HG03342 (cell line): Measurements from ENCODE around the gene CNTFR.

Experiments used
- ATAC-seq: cut with Tn5 transposase; IDR thresholded peaks from one replicate; pipeline ENCODE4 v1.9.1; 2021; ENCODE audit warnings: mild to moderate bottlenecking, moderate library complexity; ENCODE audit not compliant: unreplicated experiment

CNTFR gene

DNA sequence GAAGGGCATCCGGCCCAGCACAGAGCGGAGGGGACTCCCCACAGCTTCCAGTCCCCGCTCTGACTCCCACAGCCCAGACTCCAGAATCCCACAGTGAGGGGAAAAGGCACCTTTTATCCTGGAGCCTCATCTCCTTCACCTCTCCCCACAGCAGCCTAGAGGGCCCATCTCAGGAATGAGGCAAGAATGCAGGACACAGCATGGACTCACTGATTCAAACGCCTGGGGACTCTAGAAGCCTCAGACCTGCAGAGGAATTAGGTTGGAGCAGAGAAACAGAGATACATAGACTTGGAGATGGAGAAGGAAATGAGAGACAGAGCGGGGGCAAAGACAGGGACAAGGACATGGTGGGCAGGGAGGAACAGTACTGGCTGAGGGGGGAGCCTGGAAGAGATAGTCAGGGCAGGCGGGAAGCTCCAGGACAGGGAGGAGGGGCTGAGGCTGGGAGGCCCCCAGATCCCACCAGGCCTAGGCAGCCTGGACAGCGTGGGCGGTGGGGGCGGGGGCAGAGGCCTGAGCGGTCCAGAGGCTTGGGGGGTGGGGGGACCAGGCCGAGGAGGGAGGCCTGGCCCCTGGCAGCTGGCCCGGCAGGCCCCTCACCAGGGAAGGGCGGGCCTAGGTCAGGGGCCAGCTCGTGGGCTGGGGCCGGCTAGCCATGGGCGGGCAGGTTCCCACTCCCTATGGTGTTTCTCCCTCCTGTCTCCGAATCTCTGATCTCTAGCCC is 15.8 kb downstream of the CNTFR start:
- no peak for ATAC-seq

GRCh38 chr9:34572628-34573027 is 16.9 kb downstream of the CNTFR start:
- ATAC-seq, result no peak

GRCh38 chr9:34572092-34572491 is 17.4 kb downstream of the CNTFR start:
- ATAC-seq, result no peak

- no peak for ATAC-seq
Measured at GRCh38 chr9:34571481-34571810, 18.1 kb downstream of the CNTFR start.

DNA sequence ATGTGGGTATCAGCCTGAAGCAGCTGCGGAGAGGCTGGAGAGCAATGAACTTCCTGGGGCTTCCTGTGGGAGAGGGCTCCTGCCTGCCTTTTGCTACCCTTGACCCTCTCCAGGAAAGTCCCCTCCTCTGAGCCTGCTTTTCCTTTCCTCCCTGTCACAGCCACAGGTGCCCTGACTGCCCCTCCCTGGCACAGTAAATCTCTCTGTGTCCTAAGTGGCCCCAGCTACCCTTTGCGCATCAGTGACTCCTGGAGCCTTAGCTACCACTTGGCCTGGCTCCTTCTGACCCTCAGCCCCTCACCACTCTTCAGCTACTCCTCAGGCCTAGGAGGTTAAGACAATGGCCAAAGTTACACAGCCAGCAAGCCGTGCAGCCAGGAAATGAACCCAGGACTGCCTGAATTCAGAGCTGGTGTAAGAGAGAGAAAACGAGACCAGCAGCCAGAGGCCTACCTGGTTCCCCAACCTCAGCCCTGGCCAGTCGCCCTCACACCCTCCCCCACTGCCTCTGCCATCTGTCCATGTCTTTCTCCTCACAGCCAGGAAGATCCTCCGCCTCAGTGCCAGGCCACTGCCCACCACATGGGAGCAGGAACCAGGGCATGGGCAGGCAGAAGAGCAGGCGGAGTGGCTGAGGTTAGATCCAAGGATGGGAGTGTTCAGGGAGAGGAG is 18.6 kb downstream of the CNTFR start:
- no peak for ATAC-seq

- no peak for ATAC-seq
Measured at GRCh38 chr9:34570376-34570775, 19.1 kb downstream of the CNTFR start.

- ATAC-seq, result no peak
Measured at GRCh38 chr9:34568774-34569173, 20.8 kb downstream of the CNTFR start.

DNA sequence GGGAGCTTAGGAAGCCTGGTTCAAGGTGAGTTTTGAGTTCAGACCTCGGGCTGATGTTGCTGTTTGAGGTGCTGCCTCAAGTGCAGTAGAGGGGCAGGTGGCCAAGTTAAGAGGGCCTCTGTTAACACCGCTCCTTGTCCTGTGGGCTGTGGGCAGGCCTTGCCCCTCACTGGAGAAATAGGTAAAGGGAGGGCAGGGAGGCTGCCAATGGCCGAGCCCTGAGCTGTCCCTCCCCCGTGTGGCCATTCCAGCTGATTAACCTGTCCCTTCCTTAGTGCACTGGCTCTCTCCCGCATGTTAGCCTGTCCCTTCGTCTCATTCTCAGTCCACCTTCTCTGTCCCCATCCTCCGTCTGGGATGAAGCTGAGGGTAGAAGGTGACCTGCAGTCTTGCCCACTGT is 21.4 kb downstream of the CNTFR start:
- no peak for ATAC-seq

DNA sequence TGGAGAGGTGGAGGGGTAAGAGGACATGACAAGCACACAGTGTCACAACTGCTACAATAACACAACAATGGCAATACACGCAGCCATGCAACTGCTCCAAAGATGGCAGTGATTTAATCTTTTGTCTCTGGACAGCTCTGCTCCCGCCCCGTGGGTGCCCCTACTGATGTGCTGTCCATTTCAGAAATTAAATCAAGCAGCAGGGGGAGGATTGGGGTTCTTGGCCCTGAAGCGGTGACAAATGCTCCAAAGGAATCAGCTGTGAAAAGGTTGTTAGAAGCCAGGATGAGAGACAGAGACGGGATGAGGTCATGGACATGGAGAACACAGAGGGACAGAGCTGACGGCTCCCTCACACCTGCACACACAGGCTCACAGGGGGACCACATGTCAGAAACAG is 22.6 kb downstream of the CNTFR start:
- no peak for ATAC-seq

DNA sequence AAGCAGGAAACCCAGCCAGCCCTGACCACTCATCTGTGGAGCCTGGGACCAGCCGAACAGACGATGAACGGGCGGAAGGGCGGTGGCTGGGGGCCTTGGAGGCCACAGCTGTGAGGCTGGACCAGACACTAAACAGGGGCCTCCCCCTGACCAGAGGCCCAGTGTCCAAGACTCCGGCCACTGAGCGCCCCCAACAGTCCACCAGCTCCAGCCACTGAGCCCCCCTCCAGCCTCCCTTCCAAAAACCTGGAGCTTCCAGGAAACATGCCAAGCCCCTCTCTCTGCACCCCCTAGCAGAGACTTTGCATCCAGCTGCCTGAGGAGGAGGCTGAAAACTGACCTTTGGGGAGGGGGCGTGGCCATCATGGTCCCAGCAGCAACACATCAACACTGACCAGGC is 23.2 kb downstream of the CNTFR start:
- no peak for ATAC-seq

DNA sequence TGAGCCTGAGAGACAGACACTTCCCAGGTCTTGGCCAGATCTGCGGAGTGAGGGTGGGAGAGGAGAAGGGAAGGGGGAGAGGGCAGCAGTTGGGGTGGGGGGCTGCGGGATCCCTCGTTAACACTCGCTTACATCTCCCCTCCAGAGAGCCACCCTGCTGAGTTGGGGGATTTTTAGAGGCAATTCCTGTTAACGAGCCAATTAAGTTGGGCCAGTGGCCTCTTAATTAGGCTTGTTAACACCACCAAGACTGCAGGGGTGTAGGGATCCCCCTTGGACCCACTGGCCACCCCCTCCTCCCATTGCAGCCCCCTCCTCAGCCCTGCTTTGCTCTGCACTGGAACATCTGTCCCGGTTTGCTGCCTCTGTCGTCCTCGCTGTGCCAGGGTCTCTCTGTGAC is 23.7 kb downstream of the CNTFR start:
- ATAC-seq, result no peak

GRCh38 chr9:34564617-34565016 is 24.9 kb downstream of the CNTFR start:
- no peak for ATAC-seq

GRCh38 chr9:34563262-34563661 is 26.3 kb downstream of the CNTFR start:
- no peak for ATAC-seq

- ATAC-seq, result no peak
Measured at GRCh38 chr9:34562135-34562745, 27.3 kb downstream of the CNTFR start.

- no peak for ATAC-seq
Measured at GRCh38 chr9:34560599-34561214, 28.8 kb downstream of the CNTFR start.

DNA sequence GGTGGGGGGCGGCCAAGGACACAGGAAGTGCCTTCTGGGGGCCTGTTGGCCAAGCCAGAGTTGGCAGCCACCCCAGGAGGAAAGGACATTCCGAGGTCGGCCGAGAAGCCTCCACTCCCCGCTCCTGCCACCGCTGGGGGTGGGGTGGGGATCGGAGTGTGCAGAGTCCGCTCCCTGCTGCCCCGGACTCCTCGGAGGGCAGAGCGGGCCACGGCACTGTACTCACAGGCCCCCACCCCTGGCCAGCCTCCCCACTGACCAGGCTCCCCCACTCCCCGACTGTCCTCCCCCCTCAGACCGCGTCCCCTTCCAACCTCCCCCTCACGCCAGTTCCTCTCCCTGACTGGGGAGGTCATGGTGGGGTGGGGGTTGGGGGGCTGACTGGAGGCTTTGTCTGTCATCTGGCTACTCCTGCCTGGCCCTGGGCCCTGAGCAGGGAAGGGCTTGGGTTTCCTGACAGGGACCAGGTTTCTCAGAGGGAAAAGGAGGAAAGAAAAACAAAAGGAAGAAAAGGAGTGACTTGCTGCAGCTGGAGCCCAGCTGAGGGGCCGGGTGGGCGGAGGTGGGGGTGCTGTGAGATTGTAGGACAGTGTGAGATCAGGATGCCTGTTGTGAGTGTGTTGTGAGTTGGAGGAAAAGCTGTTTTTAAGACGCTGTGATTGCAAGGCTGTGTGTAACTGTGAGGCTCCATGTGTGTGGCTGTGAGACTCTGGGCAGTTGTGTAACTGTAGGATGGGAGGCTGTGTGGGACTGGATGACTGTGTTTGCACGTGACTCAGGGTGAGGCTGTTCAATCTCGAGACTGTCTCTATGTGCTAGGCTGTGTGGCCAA is 29.7 kb downstream of the CNTFR start:
- no peak for ATAC-seq

DNA sequence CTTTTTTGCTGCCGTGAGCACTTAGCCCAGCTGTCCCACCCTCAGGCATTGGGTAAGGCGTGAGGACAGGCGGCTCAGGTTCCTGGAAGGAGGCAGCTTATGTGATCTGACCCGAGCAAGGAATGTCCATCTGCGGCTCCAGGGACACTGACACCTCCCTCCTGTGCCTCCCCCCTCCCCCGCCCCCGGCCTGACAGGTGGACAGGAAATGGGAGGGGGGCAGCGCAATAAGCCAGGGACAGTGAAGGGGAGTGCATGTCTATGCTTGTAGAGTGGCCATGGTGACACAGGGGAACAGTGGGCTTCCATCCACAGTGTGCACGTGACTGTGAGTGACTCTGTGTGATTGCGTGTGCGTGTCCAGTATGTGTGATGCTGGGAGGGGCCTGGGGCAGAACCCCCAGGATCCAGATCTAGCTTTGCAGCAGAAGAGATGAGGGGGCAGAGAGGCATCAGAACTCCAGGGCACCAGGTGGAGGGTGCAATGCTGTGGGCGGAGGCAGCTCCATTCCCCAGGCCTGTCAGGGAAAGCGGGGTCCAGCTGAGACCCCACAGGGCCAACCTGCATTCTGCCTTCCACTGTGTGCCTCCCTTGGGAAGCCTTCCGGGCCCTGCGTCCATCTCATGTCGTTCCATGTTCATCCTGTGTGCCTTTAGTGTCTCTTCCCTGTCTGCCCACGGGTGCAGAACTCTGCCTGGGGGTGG is 30.5 kb downstream of the CNTFR start:
- ATAC-seq, result no peak

- no peak for ATAC-seq
Measured at GRCh38 chr9:34558364-34558763, 31.2 kb downstream of the CNTFR start.

- ATAC-seq, result no peak
Measured at GRCh38 chr9:34557426-34558321, 31.9 kb downstream of the CNTFR start.
